ENCODE measurements around the gene PPFIBP1. TPM values are rescaled to one million over a fixed set of nuclear protein-coding genes. Genes with fewer than 3 reads are reported as not detected.

The PPFIBP1 gene
- total and polyA plus RNA-seq, 2 of the 8 experiments (the other 6 are each of a cell fraction or from before 2014, with no cell fraction given): 7.7 to 31.3 TPM

- H4K5ac ChIP-seq (ENCODE audit: insufficient read length, low read depth, low read length): no peak overlapping the region
- H3K79me1 ChIP-seq (ENCODE audit: low read depth, low read length): peaks cover 5% of the 10 kb centered on the region; the same call in 1 of the 2 replicates
- H2BK120ac ChIP-seq (replicated peaks; ENCODE audit: low read depth, low read length): no peak overlapping the region
- H3K14ac ChIP-seq (ENCODE audit: insufficient read length): no peak overlapping the region
- H3K9me3 ChIP-seq (ENCODE audit: insufficient read depth in 2 of 2, low read depth in 1 of 2, low read length in 1 of 2): no peaks in the 10 kb centered on the region
- no peak overlapping the region for H4K91ac ChIP-seq (replicated peaks; ENCODE audit: insufficient read length, low read length)
- H3K4me1 ChIP-seq (replicated peaks in 1 of 4; ENCODE audit: control insufficient read depth in 3 of 4, insufficient read depth in 4 of 4, low read length in 3 of 4): peaks cover 0 to 4% (median 1%) of the 10 kb centered on the region in 4 experiments; a peak in 2 of 7 replicates
- no peak overlapping the region for H3K4ac ChIP-seq (replicated peaks; ENCODE audit: insufficient read length, low read depth, low read length)
- H3K23ac ChIP-seq (ENCODE audit: insufficient read length): no peak overlapping the region
- H2AK5ac ChIP-seq (ENCODE audit: low read depth, low read length): no peak overlapping the region
- no peak for FAIRE-seq
- no peak for TF ChIP-seq E2F6 (IDR thresholded peaks at IDR 0.05)
- no peak for TF ChIP-seq TCF12 (IDR thresholded peaks at IDR 0.05; ENCODE audit: low read depth, low read length)
- no peak for TF ChIP-seq HDAC2 (IDR thresholded peaks at IDR 0.05; ENCODE audit: borderline replicate concordance in 1 of 2, low read depth in 2 of 2, low read length in 2 of 2)
- no peak for TF ChIP-seq SUZ12 (IDR thresholded peaks at IDR 0.05; ENCODE audit: low read length)
- TF ChIP-seq KDM4A (IDR thresholded peaks at IDR 0.05; ENCODE audit: low read depth, low read length, severe bottlenecking): no peak
- TF ChIP-seq CHD1 (IDR thresholded peaks at IDR 0.05; ENCODE audit: low read depth, low read length): no peak
- TF ChIP-seq SP2 (IDR thresholded peaks at IDR 0.05; ENCODE audit: low read length): no peak
- TF ChIP-seq RFX5 (IDR thresholded peaks at IDR 0.05; ENCODE audit: borderline replicate concordance, low read depth, low read length): no peak
- no peak for TF ChIP-seq ZNF274 (IDR thresholded peaks at IDR 0.05; ENCODE audit: borderline replicate concordance, extremely low read depth, low read length)
- TF ChIP-seq BCL11A (IDR thresholded peaks at IDR 0.05; ENCODE audit: low read depth in 2 of 2, low read length in 2 of 2): no peak
- TF ChIP-seq MAX (IDR thresholded peaks at IDR 0.05): no peak
- TF ChIP-seq EGR1 (IDR thresholded peaks at IDR 0.05; ENCODE audit: borderline replicate concordance, low read depth, low read length): no peak
- TF ChIP-seq SIRT6 (IDR thresholded peaks at IDR 0.05; ENCODE audit: low read length): no peak
- H3K27me3 ChIP-seq (replicated peaks in 1 of 4; ENCODE audit: control insufficient read depth in 3 of 4, extremely low read depth in 1 of 4, insufficient read depth in 3 of 4, low read length in 3 of 4): no peaks in the 10 kb centered on the region
- no peaks in the 10 kb centered on the region for H3K36me3 ChIP-seq (ENCODE audit: control insufficient read depth in 2 of 4, insufficient read depth in 4 of 4, low read length in 3 of 4)
- POLR2A ChIA-PET (ENCODE audit: partially characterized antibody): no interaction called here
- CTCF ChIA-PET (ENCODE audit: partially characterized antibody): interaction anchor here (1.1 kb wide), 1 partner anchor 12 kb away, joined by 3 read pairs; the partner anchor contains the start of gene PPFIBP1
- no peak overlapping the region for H3K4me3 ChIP-seq (ENCODE audit: extremely low read depth in 1 of 4, insufficient read depth in 2 of 4, low read depth in 3 of 4, low read length in 4 of 4)
- H4K8ac ChIP-seq (ENCODE audit: extremely low read depth, insufficient read depth, low read length): no peak overlapping the region
- H2BK12ac ChIP-seq (ENCODE audit: low read depth, low read length): no peak overlapping the region
- no peak overlapping the region for H3K9ac ChIP-seq (replicated peaks in 1 of 4; ENCODE audit: extremely low read depth in 1 of 4, low read depth in 3 of 4, low read length in 3 of 4)
- no peaks in the 10 kb centered on the region for H4K20me1 ChIP-seq (replicated peaks in 1 of 2; ENCODE audit: control insufficient read depth in 1 of 2, insufficient read depth in 2 of 2, low read length in 2 of 2)
- no peaks in the 10 kb centered on the region for H3K23me2 ChIP-seq (ENCODE audit: low read depth, low read length)
- H3K27ac ChIP-seq (ENCODE audit: low read depth, low read length): no peak overlapping the region
- 92% methylated on average over 6 of the region's 6 CpGs; no CpG with 5 or more reads in 1 of the 2 experiments for WGBS, 2 experiments (ENCODE audit: extremely low coverage in 1 of 2, insufficient coverage in 1 of 2, insufficient read length in 1 of 2, insufficient replicate concordance in 2 of 2, low coverage in 1 of 2, low lambda C conversion rate in 2 of 2, missing lambda C conversion rate in 1 of 2)
- H3K4me2 ChIP-seq (ENCODE audit: insufficient read depth in 1 of 2, low read depth in 2 of 2, low read length in 2 of 2): no peak overlapping the region
- H2BK15ac ChIP-seq (ENCODE audit: low read length): no peak overlapping the region
- peaks cover 0 to 33% of the 10 kb centered on the region in 2 experiments; a peak in 3 of 4 replicates for H3K79me2 ChIP-seq (ENCODE audit: control insufficient read depth in 1 of 2, insufficient read depth in 2 of 2, low read length in 2 of 2)
- H3K18ac ChIP-seq (ENCODE audit: extremely low read depth, low read length): no peak overlapping the region
- DNase-seq (ENCODE audit: low read depth in 1 of 2, low spot score in 2 of 2): no peak
- no peak overlapping the region for H2BK20ac ChIP-seq (ENCODE audit: low read length)
- no peak overlapping the region for H2BK5ac ChIP-seq (ENCODE audit: low read depth, low read length)
- H3K56ac ChIP-seq (replicated peaks; ENCODE audit: insufficient read length, low read depth, low read length): no peak overlapping the region
- H2AFZ ChIP-seq (ENCODE audit: low read length): no peak overlapping the region
Observed at GRCh38 chr12:27535318-27535717, 11.3 kb downstream of the PPFIBP1 start.

Measured in H1 (cell line).